GM19372 (cell line): ENCODE data around the gene GOLGA8S.
"Not testable (repeated sequence)": the region's sequence is repeated elsewhere in the genome, so short reads cannot be mapped to it uniquely, and the experiment has no call there.

Experiments
- ATAC-seq: cut with Tn5 transposase; IDR thresholded peaks from one replicate; pipeline ENCODE4 v1.9.1; 2021; ENCODE audit warnings: mild to moderate bottlenecking, low read depth, moderate library complexity; ENCODE audit not compliant: unreplicated experiment

Gene GOLGA8S

DNA sequence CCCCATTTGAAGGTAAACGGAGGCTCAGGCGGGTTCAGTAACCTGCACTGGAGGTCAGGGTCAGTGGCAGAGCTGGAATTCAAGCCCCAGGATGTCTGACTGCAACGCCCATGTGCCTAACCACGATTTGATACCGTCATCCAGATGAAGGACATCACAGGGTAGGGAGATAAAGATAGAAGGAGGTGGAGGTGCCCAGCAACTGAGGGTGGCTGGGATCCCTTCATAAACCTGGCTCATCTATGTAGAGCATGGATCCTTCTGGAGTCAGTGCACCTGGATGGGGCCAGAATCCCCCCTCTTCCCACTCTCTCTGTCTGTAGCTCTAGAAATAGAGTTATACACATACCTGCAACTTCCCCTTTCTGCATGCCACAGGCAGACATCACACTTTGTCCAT lies 41.3 kb downstream of the GOLGA8S start:
- ATAC-seq: no peak

DNA sequence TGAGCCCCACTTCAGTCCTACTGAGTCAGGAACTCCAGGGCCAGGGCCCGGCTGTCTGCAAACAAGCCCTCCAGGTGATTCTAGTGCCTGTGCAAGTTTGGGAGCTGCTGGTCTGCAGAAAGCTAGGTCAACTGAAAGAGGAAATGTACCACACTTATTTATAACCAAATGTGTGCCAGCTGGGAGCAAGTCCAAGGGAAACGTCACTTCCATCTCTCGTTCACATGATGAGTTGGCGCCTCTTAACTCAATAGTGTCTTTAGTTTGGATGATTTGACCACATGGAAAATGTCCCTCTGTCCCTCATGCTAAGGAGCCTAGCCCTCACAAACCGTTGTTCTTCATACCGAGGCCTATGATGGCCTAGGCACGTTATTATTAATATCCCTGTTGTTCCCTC lies 43.2 kb downstream of the GOLGA8S start:
- no peak for ATAC-seq

DNA sequence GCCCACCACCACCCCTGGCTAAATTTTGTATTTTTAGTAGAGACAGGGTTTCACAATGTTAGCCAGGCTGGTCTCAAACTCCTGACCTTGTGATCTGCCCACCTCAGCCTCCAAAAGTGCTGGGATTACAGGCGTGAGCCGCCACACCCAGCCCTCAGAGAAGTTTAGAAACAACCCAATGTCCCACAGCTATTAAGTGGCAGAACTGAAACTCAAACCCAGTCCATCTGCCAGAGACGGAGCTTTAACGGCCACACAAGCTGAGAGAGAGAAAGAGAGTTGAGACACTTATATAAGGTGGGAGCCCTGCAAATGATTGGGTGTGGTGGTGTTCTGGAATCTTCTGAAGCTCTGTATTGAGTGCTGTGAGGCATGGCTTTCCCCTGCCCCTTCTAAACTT lies 43.8 kb downstream of the GOLGA8S start:
- ATAC-seq: not testable (repeated sequence)

DNA sequence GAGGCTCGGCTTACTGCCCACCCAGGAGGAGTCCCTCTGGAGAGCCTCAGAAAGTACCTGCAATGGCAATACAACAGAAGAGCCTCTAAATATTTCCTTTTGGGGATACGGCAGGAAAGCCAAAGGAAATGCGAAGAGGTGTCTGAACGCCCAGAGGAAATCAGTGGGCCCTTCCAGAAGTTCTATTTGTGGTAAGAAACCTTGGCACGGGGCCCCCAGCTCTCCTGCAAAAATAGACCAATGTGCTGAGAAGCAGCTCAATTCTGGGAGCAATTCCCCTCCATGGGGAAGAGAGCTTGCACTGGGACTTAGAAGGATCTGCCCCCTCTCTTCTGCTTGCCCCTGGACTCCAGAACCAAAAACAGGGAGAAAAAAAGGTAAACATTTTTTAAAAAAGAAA lies 44.7 kb downstream of the GOLGA8S start:
- ATAC-seq: not testable (repeated sequence)

DNA sequence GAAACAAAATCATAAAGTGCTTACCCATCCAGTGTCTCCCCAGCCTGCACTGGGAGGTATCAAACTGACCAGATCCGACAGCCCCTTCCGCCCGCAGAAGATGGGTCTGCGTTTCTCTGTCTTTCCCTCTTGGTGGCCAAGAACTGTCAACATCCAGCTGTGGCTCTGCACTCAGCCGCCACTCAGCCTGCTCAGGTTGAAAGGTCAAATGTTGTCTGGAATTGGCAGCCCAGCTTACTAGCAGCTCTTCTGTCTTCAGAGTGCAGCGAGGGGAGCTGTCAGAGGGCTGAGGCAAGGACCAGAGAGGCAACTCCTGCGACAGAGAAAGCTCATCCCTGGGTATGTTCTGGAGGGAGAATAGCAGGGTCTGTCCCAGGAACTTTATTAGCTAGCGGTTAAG lies 47.1 kb downstream of the GOLGA8S start:
- no peak for ATAC-seq

DNA sequence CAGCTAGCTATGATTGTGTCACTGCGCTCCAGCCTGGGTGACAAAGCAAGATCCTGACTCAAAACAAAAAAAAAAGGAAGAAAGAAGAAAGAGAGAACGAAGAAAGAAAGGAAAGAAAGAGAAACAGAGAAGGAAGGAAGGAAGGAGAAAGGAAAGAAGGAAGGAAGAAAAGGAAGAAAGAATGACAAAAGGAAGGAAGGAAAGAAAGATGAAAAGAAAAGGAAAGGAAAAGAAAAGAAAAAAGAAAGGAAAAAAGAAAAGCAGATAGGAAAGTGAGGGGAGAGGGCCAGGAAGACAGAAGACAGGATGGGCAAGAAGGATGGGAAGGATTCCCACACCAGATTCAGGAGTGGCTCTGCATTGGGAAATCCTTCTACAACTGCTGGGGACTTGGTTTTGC lies 47.6 kb downstream of the GOLGA8S start:
- no peak for ATAC-seq

DNA sequence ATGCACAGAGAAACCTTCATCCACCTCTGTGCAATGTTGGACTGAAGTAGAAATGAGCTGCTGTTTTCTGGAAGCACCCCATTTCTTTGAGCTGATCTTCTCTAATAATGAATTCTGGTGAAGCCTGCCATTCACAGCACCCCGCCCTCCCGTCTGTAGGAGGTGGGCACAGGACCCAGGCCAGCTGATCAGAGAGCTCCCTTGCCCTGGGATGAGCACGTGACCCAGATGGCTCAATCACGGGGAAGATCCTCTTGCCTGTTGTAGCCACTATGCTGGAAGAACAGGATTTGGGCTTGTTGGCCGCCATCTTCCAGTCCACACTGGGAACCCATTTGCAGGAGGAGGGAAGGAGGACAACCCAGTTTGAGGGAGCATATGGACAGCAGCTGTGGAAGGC lies 48.0 kb downstream of the GOLGA8S start:
- ATAC-seq: no peak

DNA sequence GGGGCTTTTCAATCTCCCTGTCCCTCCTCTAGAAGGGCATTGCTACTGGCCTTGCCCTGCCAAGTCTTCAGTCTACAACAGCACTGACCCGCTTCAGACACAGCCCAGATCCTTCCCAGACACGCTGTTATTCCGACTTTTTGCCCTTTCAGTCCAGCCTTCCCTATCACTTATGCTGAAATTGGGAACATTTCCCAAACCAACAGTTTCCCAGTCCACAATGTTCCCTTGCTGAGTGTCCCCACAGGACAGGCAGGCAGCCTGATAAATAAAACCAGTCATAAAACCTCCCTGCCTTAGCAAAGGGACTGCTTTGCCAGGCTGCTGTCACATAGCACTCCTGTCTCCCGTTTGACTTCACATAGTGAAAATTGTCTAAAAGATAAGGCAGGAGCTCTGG lies 49.0 kb downstream of the GOLGA8S start:
- ATAC-seq: no peak

DNA sequence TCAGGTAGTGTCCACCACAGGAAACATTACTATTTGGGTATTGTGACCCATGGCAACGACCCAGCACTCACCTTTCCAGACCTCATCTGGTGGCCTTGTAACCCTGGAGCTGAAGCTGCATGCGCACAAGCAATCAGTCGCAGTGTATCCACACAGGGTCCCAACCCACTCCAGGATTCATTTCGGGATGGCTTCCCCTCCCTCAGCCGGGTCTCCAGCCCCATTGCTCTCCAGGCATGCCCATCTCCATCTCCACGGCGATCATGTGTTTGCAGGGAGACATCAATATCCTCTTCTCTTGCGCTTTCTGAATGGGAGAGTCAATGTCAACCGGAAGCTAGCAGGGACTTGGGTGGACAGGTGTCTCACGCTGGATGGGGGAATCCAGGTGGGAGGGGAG lies 57.3 kb downstream of the GOLGA8S start:
- ATAC-seq: no peak

DNA sequence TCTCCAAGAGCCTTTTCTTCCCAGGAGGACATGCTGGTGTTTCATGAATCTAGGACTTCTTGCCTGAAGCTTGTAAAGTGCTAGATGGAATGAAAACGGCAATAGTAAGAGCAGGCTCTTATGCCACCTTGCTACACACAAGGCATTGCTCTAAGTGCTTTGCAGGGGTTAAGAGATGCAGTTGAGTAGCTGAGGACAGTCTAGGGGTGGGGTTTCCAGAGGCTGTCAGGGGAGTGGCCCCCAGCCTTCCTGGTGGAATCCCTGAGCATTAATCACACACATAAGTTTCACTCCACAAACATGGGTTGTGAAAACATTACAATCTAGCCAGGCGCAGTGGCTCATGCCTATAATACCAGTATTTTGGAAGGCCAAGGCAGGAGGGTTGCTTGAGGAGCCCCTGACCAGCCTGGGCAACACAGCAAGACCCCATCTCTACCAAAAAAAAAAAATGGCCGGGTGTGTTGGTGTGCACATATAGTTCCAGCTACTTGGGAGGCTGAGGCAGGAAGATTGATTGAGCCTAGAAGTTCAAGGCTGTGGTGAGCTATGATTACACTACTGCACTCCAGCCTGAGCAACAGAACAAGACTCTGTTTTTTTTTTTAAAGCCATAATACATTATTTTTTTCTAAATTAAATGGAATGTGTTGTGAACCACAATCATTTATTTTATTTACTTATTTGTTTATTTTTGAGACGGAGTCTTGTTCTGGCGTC lies 58.5 kb downstream of the GOLGA8S start:
- not testable (repeated sequence) for ATAC-seq
